Inferior parietal cortex (tissue), 1 donor: ENCODE results near the gene MAP1LC3C.
A peak's percentile ranks its signal among the peaks of the same experiment; 100 is the strongest.

Experiments
- DNase-seq: peaks from one replicate; pipeline ENCODE4 v3.0.0-alpha.2; 2016; ENCODE audit errors: extremely low spot score

MAP1LC3C gene

DNA sequence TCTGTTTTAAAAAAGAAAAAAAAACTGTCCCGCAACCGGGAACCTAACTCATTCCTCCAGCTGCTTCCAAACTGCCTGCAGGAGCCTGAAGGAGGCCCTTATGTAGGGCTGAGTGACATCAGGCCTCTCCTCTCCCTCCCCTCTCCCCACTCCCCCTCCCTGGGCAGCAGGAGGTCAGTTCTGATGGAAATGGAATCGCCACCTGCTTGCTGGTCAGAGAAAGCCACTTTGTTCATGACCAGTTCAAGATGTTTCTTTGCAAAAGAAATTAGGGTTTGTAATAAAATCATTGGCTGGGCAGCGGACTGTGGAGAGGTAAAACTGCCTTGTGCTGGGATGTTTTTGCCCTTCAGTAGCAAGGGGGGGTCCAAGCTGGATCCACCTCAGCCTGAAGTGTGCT lies at the start of gene MAP1LC3C:
TSS of gene MAP1LC3C (minus strand) at position 73 of the 400 bp plus-strand sequence. CDS start 90 bp downstream, outside the sequence.
- DNase-seq: no peak

DNA sequence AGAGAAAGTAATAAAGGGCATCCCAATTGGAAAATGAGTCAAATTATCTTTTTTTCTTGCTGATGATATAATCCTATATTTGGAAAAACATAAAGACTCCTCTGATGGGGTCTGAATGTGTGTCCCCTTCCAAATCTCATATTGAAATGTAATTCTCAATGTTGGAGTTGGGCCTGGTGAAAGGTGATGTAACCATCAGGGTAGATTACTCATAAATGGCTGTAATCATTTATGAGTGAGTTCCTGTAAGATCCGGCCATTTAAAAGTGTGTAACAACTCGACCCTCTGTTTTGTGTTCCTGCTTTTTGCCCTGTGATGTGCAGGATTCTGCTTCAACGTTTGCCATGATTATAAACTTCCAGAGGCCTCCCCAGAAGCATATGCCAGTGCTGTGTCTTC lies 44.3 kb upstream of the MAP1LC3C start:
- DNase-seq: no peak

DNA sequence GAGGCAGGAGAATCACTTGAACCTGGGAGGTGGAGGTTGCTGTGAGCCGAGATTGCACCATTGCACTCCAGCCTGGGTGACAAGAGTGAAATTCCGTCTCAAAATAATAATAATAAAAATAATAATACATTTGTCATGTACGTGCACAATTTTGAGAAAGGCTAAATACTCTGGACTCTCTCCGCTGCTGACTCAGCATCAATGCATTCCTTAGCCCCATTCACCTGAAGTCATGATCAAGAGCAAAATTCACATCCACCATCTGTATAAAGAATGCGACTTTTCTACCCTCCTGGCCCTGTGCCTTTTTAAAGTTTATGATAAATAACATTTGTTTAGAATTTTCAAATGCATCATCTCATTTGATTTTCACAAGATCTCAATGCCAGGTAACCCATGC lies 35.5 kb upstream of the MAP1LC3C start:
- DNase-seq: no peak

DNA sequence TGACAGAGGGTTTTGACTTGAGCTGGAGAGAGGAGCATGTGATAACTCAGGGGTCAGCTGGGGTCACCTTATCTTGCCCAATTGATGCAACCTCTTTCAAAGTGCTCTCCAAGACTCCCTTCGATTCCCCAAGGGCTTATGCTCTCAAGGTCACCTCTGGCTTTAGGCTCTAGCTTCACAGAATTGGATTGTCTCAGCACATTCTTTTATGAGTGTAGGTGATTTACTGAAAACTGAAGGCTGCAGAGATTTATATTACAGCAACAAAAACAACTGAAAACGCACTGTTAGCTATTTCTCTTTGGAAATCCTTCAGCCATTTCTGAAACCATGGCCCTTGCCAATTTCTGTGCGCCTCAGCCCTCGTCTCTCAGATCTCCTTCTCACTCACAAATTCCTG lies 34.5 kb upstream of the MAP1LC3C start:
- DNase-seq: no peak

DNA sequence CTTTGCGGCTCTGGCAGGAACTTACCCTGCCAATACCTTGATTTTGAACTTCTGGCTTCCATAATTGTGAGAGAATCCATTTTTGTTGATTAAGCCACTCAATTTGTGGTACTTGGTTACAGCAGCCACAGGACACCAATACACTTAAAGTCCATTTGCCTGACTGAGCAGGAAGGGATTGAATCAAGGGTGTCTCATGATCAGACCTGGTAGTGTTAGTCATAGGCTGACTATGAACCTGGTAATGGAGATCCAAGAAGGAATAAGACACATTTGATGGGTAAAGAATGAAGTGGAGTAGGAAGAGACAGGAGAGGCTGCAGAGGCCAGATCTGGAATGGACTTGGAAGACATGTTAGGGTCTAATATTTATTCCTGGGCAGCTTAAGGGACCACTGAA lies 31.2 kb upstream of the MAP1LC3C start:
- no peak for DNase-seq

DNA sequence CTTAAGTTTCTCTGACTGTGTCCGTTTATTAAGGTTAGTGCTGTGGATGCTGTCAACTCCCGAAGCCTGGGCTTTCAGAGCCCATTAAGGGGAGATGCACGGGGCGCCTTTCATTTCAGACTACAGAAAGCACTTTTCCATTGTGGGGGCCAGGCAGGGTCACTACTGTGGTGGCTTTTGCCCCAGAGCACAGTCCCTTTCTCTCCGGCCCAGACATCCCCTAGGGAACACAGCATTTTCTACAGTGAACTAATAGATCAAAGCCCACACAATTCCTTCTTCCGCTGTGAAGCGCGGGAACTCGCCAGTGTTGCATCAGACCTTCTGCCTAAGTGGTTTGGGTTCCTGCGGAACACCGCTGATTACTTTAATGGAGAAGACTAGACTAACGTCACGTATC lies 26.8 kb upstream of the MAP1LC3C start:
- no peak for DNase-seq

DNA sequence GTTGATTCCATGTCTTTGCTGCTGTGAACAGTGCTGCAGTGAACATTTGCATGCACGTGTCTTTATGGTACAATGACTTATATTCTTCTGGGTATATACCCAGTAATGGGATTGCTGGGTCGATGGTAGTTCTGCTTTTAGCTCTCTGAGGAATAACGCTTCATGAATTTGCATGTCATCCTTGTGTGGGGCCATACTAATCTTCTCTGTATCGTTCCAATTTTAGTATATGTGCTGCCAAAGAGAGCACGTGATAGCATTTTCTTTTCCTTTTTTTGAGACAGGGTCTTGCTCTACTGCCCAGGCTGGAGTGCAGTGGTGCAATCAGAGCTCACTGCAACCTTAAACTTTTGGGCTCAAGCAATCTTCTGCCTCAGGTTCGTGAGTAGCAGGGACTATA lies 24.9 kb upstream of the MAP1LC3C start:
- DNase-seq: no peak

DNA sequence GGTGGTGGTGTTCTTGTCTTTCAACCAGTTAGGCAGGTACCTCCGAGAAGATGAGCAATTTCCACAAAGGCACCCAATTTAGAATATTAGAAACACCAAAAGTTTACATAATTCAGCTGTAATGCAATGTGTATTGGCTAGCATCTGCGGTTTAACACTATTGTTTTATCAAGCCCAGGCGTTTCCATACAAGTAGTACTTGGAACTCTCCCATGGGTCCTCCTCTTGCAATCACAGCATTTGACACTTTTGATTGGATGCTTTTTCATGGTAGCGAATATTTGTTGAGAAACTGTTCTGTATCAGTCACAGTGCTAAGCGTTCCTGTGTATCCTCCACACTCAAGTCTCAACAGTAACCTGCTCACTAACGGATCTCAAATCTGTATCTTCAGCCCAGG lies 20.1 kb upstream of the MAP1LC3C start:
- DNase-seq: no peak

DNA sequence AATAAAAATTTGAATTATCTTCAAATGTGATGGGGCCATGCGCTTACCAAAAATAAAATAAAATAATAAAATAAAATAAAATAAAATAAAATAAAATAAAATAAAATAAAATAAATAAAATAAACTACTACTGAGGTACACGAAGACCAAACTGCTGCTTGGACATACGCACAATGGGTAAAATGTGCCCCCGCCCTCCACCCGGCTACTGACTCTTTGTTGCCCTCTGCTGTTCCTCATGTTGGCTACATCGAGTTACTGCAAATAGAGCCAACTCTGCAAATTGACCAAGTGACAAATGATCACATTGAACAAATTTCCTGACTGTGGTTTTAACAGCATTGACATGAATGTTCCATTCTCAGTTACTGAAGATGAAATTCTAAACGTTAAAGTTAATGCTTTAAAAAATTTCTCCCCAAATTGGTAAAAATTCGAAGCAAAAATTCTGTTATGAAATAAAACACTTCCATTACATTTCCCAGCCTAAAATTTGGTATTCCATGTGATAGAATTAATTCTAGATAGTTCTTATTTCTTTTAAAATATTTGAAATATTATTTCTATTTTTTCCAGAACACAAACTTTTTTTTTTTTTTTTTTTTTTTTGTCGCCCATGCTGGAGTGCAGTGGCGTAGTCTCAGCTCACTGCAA lies 18.8 kb upstream of the MAP1LC3C start:
- peak; percentile 74 for DNase-seq

DNA sequence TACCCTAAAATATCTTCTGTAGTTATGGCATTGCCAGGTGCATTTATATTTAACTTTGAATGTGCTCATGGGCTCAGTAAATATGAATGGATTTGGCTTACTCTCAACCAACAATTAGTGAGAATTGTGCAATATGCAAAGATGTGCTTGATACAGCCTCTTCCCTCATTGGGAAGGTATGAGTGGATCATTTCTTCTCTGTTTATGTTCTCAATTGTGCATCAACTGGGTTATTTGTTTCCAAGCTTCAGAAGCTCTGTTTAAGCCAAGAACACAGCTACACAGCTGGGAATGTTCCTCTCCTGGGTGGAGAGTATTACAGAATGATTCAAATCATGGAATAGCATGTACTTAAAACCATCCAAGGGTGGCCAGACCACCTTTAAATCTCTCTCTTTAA lies 17.6 kb upstream of the MAP1LC3C start:
- DNase-seq: no peak

DNA sequence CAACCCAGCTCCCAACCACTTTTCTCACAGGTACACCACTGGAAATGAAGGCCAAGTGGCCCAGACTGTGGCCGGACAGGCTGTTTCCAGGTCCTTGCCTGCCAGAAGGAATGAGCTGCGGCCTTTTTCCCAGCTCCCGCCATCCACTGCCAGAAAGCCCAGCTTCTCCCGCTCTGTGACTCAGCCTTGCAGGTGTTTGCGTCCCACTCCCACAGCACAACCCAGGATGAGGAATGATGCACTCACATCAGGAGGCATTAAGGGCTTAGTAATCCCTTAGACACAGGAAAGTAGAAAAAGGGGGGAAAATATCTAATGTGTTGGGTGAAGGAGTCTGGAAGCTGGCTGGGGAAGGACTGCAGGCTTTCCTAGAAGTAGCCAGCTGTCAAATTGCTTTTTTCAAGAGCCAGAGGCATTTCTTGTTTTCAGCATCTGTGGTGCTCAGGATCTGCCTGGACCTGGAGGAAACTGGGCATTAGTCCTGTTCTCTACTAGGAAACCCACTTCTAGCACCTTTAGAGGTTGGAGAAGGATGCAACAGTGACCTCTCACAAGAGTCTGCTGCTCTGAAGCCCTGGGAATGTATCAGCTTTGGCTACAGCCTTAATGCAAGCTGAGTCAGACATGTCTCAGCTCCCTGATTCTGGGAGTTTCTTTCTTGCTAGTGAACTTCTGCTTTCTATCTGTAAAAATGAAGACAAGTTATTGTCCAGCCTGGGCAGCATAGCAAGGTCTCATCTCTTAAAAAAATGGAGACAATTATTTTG lies 13.2 kb upstream of the MAP1LC3C start:
- DNase-seq: no peak

DNA sequence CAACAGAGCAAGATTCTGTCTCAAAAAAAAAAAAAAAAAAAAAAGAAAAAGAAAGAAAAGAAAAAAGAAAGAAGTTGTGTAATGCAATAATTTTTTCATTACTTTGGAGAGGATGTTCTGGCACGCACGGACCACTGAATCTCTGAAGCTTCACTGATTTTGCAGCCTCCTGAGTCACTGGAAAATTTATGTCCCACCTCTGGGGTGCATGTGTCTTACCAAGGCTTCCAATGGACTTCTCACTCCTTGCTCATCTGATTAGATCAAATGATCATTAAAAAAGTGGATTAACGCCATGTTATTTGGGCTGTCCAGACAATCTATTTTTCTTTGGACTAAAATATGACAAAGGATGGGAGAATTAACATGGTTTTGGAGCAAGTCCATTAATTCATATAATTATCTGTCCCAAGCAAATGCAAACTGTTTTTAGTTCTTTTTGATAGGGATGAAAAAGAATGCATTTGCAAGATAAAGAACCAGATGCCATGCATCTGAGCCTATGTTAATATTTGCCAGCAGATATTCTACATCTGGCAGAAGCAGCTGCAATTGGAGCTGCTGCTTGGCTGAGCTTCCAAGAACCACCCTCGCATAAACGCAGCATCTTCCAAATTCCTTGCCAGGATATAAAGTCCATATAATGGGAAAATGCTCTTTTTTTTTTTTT lies 10.1 kb upstream of the MAP1LC3C start:
- no peak for DNase-seq

DNA sequence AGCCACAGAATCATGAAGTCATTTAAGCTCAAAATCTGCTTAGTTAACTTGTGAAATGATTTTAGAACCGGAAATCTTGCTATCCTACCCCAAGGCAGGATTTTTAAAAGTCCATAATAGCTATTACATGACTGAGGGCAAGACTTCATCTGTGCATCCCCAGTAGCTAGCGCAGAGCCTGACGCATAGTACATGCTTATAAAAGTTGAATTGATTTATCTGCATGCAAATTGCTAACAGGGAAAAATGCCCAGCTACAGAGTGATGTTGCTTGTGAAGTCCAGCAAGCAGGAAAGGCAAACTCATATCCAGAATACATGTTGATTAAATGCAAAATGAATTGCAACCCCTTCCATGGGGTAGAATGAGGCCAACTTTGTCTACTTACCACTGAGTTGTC lies 8.1 kb upstream of the MAP1LC3C start:
- no peak for DNase-seq

DNA sequence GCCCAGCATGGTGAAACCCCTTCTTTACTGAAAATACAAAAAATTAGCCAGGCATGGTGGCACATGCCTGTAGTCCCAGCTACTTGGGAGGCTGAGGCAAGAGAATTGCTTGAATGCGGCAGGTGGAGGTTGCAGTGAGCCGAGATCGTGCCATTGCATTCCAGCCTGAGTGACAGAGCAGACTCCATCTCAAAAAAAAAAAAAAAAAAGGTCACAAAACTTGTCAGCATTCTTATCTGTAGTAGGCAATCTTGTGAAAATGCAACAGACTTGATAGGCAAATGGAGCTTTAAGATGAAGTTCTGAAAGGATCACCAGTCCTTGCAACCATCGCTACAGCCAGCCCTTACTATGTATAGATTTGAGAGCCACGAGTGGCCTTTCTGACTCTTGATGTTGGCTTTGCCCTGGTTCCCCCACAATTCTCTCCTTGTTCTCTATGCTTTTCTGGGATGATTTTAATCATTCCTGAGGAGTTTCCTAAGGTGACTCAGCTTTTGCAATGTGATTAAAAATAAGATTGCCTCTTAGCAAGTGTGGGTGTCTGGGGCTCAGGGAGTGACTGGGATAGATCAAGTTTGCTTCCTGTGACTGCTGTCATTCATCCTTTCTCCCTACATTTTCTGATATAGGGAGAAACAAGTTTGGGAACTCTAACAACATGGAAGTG lies 7.1 kb upstream of the MAP1LC3C start:
- DNase-seq: no peak

DNA sequence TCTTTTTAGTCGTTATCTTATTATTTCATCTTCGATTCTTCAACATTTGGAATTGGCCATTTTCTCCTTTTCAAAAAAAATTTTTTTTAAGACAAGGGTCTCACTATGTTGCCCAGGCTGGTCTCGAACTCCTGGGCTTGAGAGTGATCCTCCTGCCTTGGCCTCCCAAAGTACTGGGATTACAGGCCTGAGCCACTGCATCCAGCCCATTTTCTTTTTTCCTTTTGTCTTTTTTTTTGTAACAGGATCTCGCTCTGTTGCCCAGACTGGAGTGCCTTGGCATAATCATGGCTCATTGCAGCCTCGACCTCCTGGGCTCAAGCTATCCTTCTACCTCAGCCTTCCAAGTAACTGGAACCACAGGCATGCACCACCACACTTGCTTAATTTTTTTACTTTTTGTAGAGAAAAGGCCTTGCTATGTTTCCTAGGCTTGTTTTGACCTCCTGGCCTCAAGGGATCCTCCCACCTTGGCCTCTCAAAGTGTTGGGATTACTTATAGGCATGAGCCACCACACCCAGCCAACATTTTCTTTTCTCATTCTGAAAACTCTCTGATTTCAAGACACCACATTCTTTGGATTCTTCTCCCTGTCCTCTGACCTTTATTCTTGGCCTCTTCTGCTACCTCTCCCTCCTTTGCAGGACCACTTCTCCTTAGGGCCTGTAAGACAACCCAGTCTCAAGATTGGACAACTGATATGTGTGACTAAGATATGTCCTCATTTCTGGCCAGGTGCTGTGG lies 6.0 kb upstream of the MAP1LC3C start:
- DNase-seq: no peak

DNA sequence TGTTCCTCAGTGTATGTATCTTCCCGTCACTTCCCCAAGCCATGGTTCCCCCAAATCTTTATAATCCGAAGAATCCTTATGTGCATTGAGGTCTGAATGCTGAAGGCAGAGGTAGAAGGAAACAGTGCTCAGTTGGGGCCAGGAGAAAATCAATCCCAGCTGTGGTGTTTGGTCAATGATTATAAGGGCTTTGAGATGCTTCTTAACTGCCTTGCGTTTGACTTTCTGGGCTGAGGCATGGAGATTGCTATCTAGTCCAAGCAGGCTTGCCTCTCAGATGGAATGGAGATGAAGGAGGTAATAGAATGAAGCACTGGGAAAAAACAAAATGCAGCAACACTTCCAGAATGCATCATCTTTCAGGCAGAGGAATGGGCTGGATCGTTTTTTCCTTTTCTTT lies 3.6 kb upstream of the MAP1LC3C start:
- no peak for DNase-seq

DNA sequence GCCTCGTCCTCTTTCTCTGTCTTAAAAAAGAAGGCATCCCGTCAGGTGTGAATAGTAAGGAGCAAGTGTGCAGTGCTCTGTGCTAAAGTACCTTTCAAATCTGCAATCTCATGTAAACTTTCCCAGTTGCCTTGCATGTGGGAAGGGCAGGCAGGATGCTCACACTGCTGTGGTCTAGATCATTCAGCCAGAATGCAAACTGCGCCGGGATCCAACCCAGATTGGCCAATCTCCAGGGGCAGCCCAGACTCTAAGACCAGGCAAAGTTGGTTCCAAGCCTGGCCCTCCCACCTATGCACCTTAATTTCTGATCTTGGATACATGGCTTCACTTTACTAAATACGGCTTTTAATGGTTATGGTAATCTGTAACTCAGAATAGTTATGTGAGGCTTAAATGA lies 3.2 kb upstream of the MAP1LC3C start:
- DNase-seq: no peak

DNA sequence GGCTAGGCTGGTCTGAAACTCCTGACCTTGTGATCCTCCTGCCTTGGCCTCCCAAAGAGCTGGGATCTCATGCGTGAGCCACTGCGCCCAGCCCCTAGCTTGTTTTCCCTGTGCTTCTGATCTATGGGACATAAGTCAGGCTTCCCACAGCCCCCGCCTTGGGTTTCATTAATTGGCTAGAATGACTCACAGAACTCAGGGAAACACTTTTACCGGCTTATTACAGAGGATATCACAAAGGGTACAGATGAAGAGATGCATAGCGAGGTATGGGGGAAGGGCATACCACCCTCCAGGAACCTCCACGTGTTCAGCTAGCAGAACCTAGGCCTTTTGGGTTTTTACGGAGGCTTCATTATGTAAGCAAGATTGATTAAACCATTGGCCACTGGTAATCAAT lies 1.5 kb upstream of the MAP1LC3C start:
- DNase-seq: no peak

DNA sequence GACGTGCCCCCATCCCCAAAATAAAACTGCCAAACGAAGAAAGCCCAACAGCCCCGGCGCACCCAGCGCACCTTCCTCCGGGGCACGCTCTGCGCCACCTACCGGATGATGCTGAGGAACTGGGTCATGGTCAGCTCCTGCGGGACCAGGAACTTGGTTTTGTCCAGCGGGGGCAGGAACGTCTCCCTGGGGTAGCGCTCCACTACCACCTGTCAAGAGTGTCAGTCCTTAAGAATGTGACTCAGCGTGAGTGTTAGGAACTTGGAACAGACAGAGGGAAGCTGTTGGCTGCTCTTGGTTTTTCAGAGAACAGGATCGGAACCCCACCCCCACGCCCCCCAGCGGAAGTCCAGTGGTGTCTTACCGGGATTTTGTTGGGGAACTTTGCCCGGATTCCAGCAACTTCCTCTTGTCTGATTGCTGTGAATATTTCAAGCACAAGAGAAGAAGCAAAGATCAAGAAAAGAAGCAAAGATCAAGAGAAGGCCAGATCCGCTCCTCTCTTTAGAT lies 431 bp downstream of the MAP1LC3C start:
- DNase-seq: peak; percentile 25

DNA sequence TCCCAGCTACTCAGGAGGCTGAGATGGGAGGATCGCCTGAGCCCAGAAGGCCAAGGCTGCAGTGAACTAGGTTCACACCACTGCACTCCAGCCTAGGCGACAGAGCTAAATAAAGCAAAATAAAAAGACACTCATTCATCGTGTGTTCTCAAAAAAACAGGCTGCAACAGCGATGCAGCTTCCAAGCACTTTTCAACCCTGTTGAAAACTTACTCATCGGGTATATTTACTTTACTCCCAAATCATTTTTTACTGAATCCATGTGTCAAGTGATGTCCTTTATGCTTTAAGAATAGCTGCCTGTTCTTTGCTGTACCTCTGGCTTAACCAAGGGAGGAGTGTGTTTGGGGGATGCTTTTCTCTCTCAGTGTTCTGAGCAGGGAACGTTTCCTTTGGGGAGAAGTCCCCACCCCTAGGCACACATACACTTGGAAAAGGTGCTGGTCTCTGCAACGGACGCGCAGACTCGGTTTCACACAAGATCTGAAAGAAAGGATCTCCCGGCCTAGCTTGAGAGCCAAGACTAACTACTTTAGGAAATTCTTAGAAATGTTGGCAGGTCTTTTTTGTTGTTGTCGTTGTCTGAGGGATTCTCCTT lies 1.4 kb downstream of the MAP1LC3C start:
- no peak for DNase-seq

DNA sequence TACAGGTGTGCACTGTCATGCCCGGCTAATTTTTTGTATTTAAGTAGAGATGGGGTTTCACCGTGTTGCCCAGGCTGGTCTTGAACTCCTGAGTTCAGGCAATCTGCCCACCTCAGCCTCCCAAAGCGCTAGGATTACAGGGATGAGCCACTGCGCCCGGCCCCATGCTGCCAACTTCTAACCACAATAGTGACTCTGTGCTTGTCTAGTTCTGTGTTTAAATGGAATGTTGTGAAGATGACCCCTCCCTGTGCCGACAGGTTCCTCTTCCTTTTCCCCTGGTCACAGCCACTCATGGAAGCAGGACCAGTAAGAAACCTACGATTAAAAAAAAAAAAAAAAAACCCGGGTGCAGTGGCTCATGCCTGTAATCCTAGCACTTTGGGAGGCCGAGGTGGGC lies 4.7 kb downstream of the MAP1LC3C start:
- no peak for DNase-seq
